ENCODE measurements around the gene PDK2. TPM values are rescaled to one million over a fixed set of nuclear protein-coding genes. Genes with fewer than 3 reads are reported as not detected.
A peak's percentile ranks its signal among the peaks of the same experiment; 100 is the strongest.

PDK2 gene
- total and polyA plus RNA-seq, 9 of the 15 experiments (the other 6 are each of a cell fraction or from before 2014, with no cell fraction given): 0.03 to 2.5 (median 1.4) TPM

DNA sequence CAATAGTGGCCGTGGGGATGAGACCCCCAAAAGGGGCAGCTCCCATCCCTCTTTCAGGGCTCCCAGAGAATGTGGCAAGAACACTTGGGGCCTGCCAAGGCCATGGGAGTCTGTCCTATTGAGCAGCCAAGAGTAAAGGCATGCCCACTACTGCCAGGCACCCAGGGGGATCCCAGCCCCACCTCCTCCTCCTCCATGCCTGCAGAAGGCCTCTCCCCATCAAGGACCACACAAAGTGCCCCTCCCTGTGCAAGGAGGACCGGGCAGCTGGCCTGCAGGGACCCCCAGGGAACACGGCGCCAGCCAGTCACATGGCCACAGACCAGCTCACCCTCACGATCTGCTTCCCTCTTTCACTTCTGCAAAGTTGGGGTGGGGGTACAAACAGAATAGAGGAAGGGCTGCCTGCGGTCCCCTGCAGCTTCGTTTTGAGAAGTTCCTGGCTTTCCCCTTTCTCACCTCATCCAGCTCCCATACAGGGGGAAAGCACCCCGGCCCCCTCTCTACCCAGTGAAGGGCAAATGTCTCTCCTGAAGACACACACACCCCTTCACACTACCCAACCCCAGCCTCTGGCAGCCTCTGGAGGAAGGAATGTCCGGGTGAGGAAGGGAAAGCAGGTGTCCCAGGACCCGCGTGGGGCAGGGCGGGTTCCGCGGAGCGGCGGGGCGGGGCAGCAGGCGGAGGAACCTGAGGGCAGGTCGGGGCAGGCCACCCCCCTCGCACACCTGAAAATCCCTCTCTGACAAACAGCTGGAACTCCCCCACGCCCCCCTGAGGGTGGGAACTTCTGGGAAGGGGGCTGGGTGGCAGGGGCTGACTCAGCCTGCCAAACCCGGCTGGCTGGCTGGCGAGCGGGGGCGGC is 53.3 kb downstream of the PDK2 start:
- no peaks in the 10 kb centered on the region for H3K9me3 ChIP-seq (replicated peaks; ENCODE audit: control insufficient read depth, insufficient read depth, low read depth, low read length)
- intact Hi-C loops (cut with micrococcal nuclease) (no loop called here), in situ Hi-C loops (cut with MboI) (no loop called here)
- peaks cover 19% of the 10 kb centered on the region for H3K9me1 ChIP-seq (ENCODE audit: control insufficient read depth, insufficient read depth, low read length)
- H3K4me2 ChIP-seq (ENCODE audit: insufficient read depth, low read length): peak overlapping the region; percentile 80
- H3K79me2 ChIP-seq (ENCODE audit: control insufficient read depth, insufficient read depth, low read length): peaks cover 84% of the 10 kb centered on the region
- ChIA-PET CTCF (ENCODE audit: low intra/inter-chr PET ratio) (no interaction called here), POLR2A (interaction anchor here (0.9 kb wide), 1 partner anchor 135 kb away, joined by 3 read pairs; no protein-coding TSS in a partner anchor)
- DNase-seq (ENCODE audit: extremely low read depth in 1 of 4, low spot score in 3 of 4) (peak; percentile 57 to 82 (median 70)), FAIRE-seq (no peak), ATAC-seq (peak; percentile 1; the same call in 1 of the 3 replicates)
- H3K27me3 ChIP-seq (ENCODE audit: control insufficient read depth in 2 of 2, insufficient read depth in 2 of 2, low read length in 2 of 2): no peaks in the 10 kb centered on the region
- peak overlapping the region; percentile 67 for H3K4me3 ChIP-seq
- H2AFZ ChIP-seq (ENCODE audit: low read depth, low read length): no peak overlapping the region
- peaks cover 34 to 89% of the 10 kb centered on the region in 2 experiments for H3K4me1 ChIP-seq (replicated peaks in 1 of 2; ENCODE audit: control insufficient read depth in 2 of 2, insufficient read depth in 2 of 2, low read length in 2 of 2)
- H3K9ac ChIP-seq (ENCODE audit: insufficient read depth in 1 of 2, low read depth in 2 of 2, low read length in 2 of 2): peak overlapping the region; percentile 67 to 97; a peak in 3 of 4 replicates
- no TSS peak for BruUV-seq (replicated peaks)
- H3K36me3 ChIP-seq (ENCODE audit: control insufficient read depth, insufficient read depth, low read length): peaks cover 47% of the 10 kb centered on the region
- H3K27ac ChIP-seq (ENCODE audit: extremely low read depth, low read depth, low read length): peak overlapping the region; percentile 83; the same call in 2 of the 3 replicates
- whole genome bisulfite sequencing (ENCODE audit: insufficient coverage, low coverage, missing lambda C conversion rate): 3% methylated on average over 19 of the region's 25 CpGs
- H4K20me1 ChIP-seq (replicated peaks; ENCODE audit: control insufficient read depth, insufficient read depth, low read length): peaks cover 14% of the 10 kb centered on the region
- TF ChIP-seq ZFP1 (CRISPR knock-in tag; IDR thresholded peaks at IDR 0.05): no peak
- peak; percentile 38; the same call in 1 of the 2 replicates for TF ChIP-seq ZNF197 (CRISPR knock-in tag; IDR thresholded peaks at IDR 0.05; ENCODE audit: low read depth)
- no peak for TF ChIP-seq GABPA (tag; conservative IDR thresholded peaks at IDR 0.05; ENCODE audit: low read depth)
- no peak for TF ChIP-seq STAT6 (CRISPR knock-in tag; IDR thresholded peaks at IDR 0.05)
- TF ChIP-seq, protein P1, sequence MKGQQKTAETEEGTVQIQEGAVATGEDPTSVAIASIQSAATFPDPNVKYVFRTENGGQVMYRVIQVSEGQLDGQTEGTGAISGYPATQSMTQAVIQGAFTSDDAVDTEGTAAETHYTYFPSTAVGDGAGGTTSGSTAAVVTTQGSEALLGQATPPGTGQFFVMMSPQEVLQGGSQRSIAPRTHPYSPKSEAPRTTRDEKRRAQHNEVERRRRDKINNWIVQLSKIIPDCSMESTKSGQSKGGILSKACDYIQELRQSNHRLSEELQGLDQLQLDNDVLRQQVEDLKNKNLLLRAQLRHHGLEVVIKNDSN (CRISPR knock-in tag; IDR thresholded peaks at IDR 0.05): peak; percentile 79
- TF ChIP-seq HDAC2 (IDR thresholded peaks at IDR 0.05): no peak
- no peak for TF ChIP-seq SIRT6 (IDR thresholded peaks at IDR 0.05; ENCODE audit: low read depth, low read length)
- no peak for TF ChIP-seq KLF1 (tag; IDR thresholded peaks at IDR 0.05)
- no peak for TF ChIP-seq SMAD1 (IDR thresholded peaks at IDR 0.05; ENCODE audit: low read depth, low read length, partially characterized antibody)
- TF ChIP-seq, protein P2, sequence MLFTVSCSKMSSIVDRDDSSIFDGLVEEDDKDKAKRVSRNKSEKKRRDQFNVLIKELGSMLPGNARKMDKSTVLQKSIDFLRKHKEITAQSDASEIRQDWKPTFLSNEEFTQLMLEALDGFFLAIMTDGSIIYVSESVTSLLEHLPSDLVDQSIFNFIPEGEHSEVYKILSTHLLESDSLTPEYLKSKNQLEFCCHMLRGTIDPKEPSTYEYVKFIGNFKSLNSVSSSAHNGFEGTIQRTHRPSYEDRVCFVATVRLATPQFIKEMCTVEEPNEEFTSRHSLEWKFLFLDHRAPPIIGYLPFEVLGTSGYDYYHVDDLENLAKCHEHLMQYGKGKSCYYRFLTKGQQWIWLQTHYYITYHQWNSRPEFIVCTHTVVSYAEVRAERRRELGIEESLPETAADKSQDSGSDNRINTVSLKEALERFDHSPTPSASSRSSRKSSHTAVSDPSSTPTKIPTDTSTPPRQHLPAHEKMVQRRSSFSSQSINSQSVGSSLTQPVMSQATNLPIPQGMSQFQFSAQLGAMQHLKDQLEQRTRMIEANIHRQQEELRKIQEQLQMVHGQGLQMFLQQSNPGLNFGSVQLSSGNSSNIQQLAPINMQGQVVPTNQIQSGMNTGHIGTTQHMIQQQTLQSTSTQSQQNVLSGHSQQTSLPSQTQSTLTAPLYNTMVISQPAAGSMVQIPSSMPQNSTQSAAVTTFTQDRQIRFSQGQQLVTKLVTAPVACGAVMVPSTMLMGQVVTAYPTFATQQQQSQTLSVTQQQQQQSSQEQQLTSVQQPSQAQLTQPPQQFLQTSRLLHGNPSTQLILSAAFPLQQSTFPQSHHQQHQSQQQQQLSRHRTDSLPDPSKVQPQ (CRISPR knock-in tag; IDR thresholded peaks at IDR 0.05; ENCODE audit: borderline replicate concordance): no peak
- TF ChIP-seq BDP1 (IDR thresholded peaks at IDR 0.05; ENCODE audit: insufficient read depth, insufficient read length): no peak
- TF ChIP-seq ZNF764 (CRISPR knock-in tag; IDR thresholded peaks at IDR 0.05; ENCODE audit: low read depth): no peak
- no peak for TF ChIP-seq MEF2D (tag; conservative IDR thresholded peaks at IDR 0.05; ENCODE audit: low read depth)
- TF ChIP-seq ARID1B (IDR thresholded peaks at IDR 0.05): no peak
- TF ChIP-seq FOXA1 (IDR thresholded peaks at IDR 0.05; ENCODE audit: borderline replicate concordance): no peak

Data from K562 (cell line).